ENCODE results near the gene MTHFR. TPM values are rescaled to one million over a fixed set of nuclear protein-coding genes. Genes with fewer than 3 reads are reported as not detected.

Gene MTHFR
- total RNA-seq, 1 donor, result 32.6 TPM

DNA sequence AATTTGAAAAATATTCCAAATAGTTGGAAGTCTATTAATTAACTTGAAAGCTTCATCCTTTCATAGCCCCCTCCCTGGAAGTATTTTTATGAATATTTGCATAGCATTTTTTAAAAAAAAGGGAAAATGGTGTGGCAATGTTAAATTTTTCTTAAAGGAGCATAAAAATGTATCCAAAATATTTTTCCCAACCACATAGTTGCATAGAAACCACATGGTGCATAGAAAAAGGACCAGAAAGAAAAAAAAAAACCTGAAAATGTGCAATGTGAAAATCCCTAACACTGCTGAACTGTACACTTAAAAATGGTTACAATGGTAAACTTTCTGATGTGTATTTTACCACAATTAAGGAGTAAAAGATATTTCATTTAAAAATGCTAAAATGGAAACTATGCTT is 35.8 kb downstream of the MTHFR start:
- Histone ChIP-seq H3K36me3 (ENCODE audit: insufficient read depth, low read length) (no peaks in the 10 kb centered on the region), H3K79me2 (ENCODE audit: insufficient read depth, low read length) (no peaks in the 10 kb centered on the region), H3K9me3 (ENCODE audit: low read depth, low read length) (no peaks in the 10 kb centered on the region), H3K4me3 (ENCODE audit: insufficient read depth, low read length) (no peak overlapping the region), H2AFZ (ENCODE audit: low read length) (no peak overlapping the region), H4K20me1 (ENCODE audit: insufficient read depth, low read length) (no peaks in the 10 kb centered on the region), H3K27ac (ENCODE audit: low read depth, low read length) (no peak overlapping the region), H3K4me2 (ENCODE audit: insufficient read depth, low read length) (no peak overlapping the region), H3K27me3 (ENCODE audit: insufficient read depth, low read length) (peaks cover 8% of the 10 kb centered on the region), H3K4me1 (ENCODE audit: insufficient read depth, low read length) (no peaks in the 10 kb centered on the region)
- DNase-seq (ENCODE audit: insufficient read length, low spot score, missing footprints), result no peak
- TF ChIP-seq CTCF (IDR thresholded peaks at IDR 0.05; ENCODE audit: extremely low read depth, low read depth, low read length), result no peak

GRCh38 chr1:11769274-11769673 is 36.5 kb downstream of the MTHFR start:
- Histone ChIP-seq H3K79me2 (ENCODE audit: insufficient read depth, low read length) (no peaks in the 10 kb centered on the region), H3K36me3 (ENCODE audit: insufficient read depth, low read length) (no peaks in the 10 kb centered on the region), H3K27me3 (ENCODE audit: insufficient read depth, low read length) (peaks cover 8% of the 10 kb centered on the region), H3K9me3 (ENCODE audit: low read depth, low read length) (no peaks in the 10 kb centered on the region), H3K4me1 (ENCODE audit: insufficient read depth, low read length) (no peaks in the 10 kb centered on the region), H4K20me1 (ENCODE audit: insufficient read depth, low read length) (no peaks in the 10 kb centered on the region), H3K27ac (ENCODE audit: low read depth, low read length) (no peak overlapping the region), H2AFZ (ENCODE audit: low read length) (no peak overlapping the region), H3K4me2 (ENCODE audit: insufficient read depth, low read length) (no peak overlapping the region), H3K4me3 (ENCODE audit: insufficient read depth, low read length) (no peak overlapping the region)
- TF ChIP-seq CTCF (IDR thresholded peaks at IDR 0.05; ENCODE audit: extremely low read depth, low read depth, low read length), result no peak
- DNase-seq (ENCODE audit: insufficient read length, low spot score, missing footprints), result no peak

GRCh38 chr1:11768821-11769220 is 36.9 kb downstream of the MTHFR start:
- Histone ChIP-seq H4K20me1 (ENCODE audit: insufficient read depth, low read length) (no peaks in the 10 kb centered on the region), H3K36me3 (ENCODE audit: insufficient read depth, low read length) (no peaks in the 10 kb centered on the region), H3K79me2 (ENCODE audit: insufficient read depth, low read length) (no peaks in the 10 kb centered on the region), H3K4me1 (ENCODE audit: insufficient read depth, low read length) (no peaks in the 10 kb centered on the region), H3K27me3 (ENCODE audit: insufficient read depth, low read length) (peaks cover 8% of the 10 kb centered on the region), H3K4me3 (ENCODE audit: insufficient read depth, low read length) (no peak overlapping the region), H3K27ac (ENCODE audit: low read depth, low read length) (no peak overlapping the region), H3K9me3 (ENCODE audit: low read depth, low read length) (no peaks in the 10 kb centered on the region), H3K4me2 (ENCODE audit: insufficient read depth, low read length) (no peak overlapping the region), H2AFZ (ENCODE audit: low read length) (no peak overlapping the region)
- no peak for TF ChIP-seq CTCF (IDR thresholded peaks at IDR 0.05; ENCODE audit: extremely low read depth, low read depth, low read length)
- DNase-seq (ENCODE audit: insufficient read length, low spot score, missing footprints), result peak; percentile 83

DNA sequence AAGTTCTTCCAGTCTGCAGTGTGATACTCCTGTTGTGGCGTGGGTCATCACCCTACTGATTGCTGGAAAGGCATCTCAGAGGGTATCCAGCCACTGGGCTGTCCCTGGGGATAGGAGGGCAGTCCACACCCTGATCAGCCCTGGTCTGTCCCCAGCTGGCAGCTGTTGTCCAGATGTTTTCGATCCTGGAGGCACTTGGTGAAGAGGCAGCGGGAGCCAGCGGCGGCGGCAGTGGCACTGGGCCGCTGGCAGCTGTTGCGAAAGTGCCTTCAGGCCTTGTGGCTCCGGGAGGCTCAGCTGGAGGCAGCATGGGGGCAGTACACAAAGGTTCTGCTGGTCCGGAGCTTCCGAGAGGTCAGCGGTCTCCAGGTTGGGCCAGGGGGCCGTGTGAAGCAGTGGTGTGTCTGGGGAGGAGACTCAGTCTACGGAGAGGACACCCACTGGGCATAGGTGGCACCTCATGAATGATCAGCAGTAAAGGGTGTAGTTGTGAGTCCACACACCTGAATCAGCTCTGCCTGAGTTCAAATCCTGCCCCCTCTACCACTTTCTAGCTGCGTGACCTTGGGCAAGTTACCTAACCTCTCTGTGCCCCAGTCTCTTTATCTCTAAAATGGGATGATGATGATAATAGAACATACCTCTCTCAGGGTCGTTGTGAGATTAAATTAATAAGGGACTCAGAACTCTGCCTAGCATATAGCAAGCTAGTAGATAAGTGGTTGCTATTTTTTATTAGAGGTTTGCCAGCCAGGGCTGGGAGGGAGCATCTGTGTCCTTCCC is 37.7 kb downstream of the MTHFR start:
- no peaks in the 10 kb centered on the region for H3K9me3 ChIP-seq (ENCODE audit: low read depth, low read length)
- H3K4me2 ChIP-seq (ENCODE audit: insufficient read depth, low read length), result no peak overlapping the region
- TF ChIP-seq CTCF (IDR thresholded peaks at IDR 0.05; ENCODE audit: extremely low read depth, low read depth, low read length), result no peak
- peaks cover 8% of the 10 kb centered on the region for H3K27me3 ChIP-seq (ENCODE audit: insufficient read depth, low read length)
- H3K79me2 ChIP-seq (ENCODE audit: insufficient read depth, low read length), result no peaks in the 10 kb centered on the region
- no peak overlapping the region for H2AFZ ChIP-seq (ENCODE audit: low read length)
- H3K36me3 ChIP-seq (ENCODE audit: insufficient read depth, low read length), result no peaks in the 10 kb centered on the region
- H4K20me1 ChIP-seq (ENCODE audit: insufficient read depth, low read length), result no peaks in the 10 kb centered on the region
- H3K4me1 ChIP-seq (ENCODE audit: insufficient read depth, low read length), result no peaks in the 10 kb centered on the region
- peak; percentile 43 for DNase-seq (ENCODE audit: insufficient read length, low spot score, missing footprints)
- H3K27ac ChIP-seq (ENCODE audit: low read depth, low read length), result no peak overlapping the region
- no peak overlapping the region for H3K4me3 ChIP-seq (ENCODE audit: insufficient read depth, low read length)
